OCI-LY1 (cell line): ENCODE measurements around the gene SLC22A23.

Experiments
- H2AFZ ChIP-seq: fragments of 200-600 bp; sonication (generic), shearing (Covaris generic); 2 replicates; pipeline ENCODE4 v1.6.0; 2014; ENCODE audit warnings: antibody characterized with exemption, mild to moderate bottlenecking, low read length
- H3F3A ChIP-seq: fragments of 200-600 bp; sonication (generic), shearing (Covaris generic); 2 replicates; pipeline ENCODE4 v1.6.0; 2014; ENCODE audit warnings: mild to moderate bottlenecking, antibody characterized with exemption, low read length, moderate library complexity; ENCODE audit not compliant: insufficient read depth
- H3K27ac ChIP-seq: fragments of 200-600 bp; sonication (generic); 2 replicates; pipeline ENCODE4 v1.5.1; 2014; ENCODE audit warnings: low read length, mixed run types, mild to moderate bottlenecking, low read depth; ENCODE audit not compliant: poor library complexity, severe bottlenecking
- H3K27me3 ChIP-seq: fragments of 200-600 bp; sonication (generic); 2 replicates; pipeline ENCODE4 v1.6.0; 2014; ENCODE audit warnings: antibody characterized with exemption, mild to moderate bottlenecking, low read length, moderate library complexity; ENCODE audit not compliant: insufficient read depth
- H3K36me3 ChIP-seq: fragments of 200-600 bp; sonication (generic); 2 replicates; pipeline ENCODE4 v1.6.1; 2014; ENCODE audit warnings: mild to moderate bottlenecking, antibody characterized with exemption, low read length, moderate library complexity, mixed read lengths; ENCODE audit not compliant: insufficient read depth
- H3K4me1 ChIP-seq: fragments of 200-600 bp; sonication (generic); 2 replicates; pipeline ENCODE4 v1.5.1; 2014; ENCODE audit warnings: mild to moderate bottlenecking, low read length, moderate library complexity; ENCODE audit not compliant: insufficient read depth, severe bottlenecking
- H3K4me2 ChIP-seq: fragments of 200-600 bp; sonication (generic), shearing (Covaris generic); 2 replicates; pipeline ENCODE4 v1.6.1; 2014; ENCODE audit warnings: low read length
- H3K4me3 ChIP-seq: fragments of 200-600 bp; sonication (generic); 2 replicates; pipeline ENCODE4 v1.5.1; 2014; ENCODE audit warnings: low read length, low read depth, mild to moderate bottlenecking, mixed read lengths; ENCODE audit not compliant: poor library complexity, severe bottlenecking
- H3K79me2 ChIP-seq: fragments of 200-600 bp; shearing (Covaris generic); 2 replicates; pipeline ENCODE4 v1.6.1; 2016; ENCODE audit warnings: mixed run types, low read length, mixed read lengths; ENCODE audit not compliant: insufficient read depth
- H3K9ac ChIP-seq: fragments of 200-600 bp; sonication (generic), shearing (Covaris generic); 2 replicates; pipeline ENCODE4 v1.6.1; 2014; ENCODE audit warnings: mild to moderate bottlenecking, low read length, mixed read lengths
- H3K9me2 ChIP-seq: fragments of 200-600 bp; sonication (generic), shearing (Covaris generic); 2 replicates; pipeline ENCODE4 v1.6.1; 2014; ENCODE audit warnings: low read depth, mild to moderate bottlenecking, low read length, mixed read lengths
- H3K9me3 ChIP-seq: fragments of 200-600 bp; shearing (Covaris generic); 2 replicates; pipeline ENCODE4 v1.6.1; 2014; ENCODE audit warnings: low read length, mixed read lengths
- H4K20me1 ChIP-seq: fragments of 200-600 bp; sonication (generic), shearing (Covaris generic); 2 replicates; pipeline ENCODE4 v1.6.0; 2016; ENCODE audit warnings: mild to moderate bottlenecking, low read length; ENCODE audit not compliant: insufficient read depth
- EZH2 ChIP-seq: fragments of 200-600 bp; sonication (generic), shearing (Covaris generic); IDR thresholded peaks from 2 replicates; pipeline ENCODE4 v1.8.0; 2017; ENCODE audit warnings: borderline replicate concordance, mixed run types, mild to moderate bottlenecking, antibody characterized with exemption, low read length, moderate library complexity, mixed read lengths
- TF ChIP-seq, protein P1 (sequence below): fragments of 200-600 bp; sonication (generic), shearing (Covaris generic); IDR thresholded peaks from 2 replicates; pipeline ENCODE4 v1.5.1; 2017; ENCODE audit warnings: mild to moderate bottlenecking, antibody characterized with exemption, low read length, moderate library complexity, mixed read lengths

SLC22A23 gene

DNA sequence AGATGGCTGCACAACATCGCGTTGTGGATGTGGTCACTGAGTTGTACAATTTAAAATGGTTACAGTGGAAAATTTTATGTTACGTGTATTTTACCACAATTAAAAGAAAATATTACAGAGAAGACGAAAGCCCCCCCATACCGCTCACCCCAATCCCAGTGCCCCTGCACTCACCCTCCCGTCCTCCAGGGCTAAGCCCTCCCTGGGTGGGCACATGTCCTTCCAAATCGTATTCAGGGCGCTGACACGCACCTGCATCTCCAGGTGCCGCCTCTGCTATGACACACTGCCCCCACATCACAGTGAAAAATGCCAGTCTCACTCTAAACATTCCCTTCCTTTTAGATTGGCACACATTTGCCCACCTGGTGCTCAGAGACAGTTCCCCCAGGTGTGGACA, 148.7 kb downstream of the SLC22A23 start:
- no peaks in the 10 kb centered on the region for H3F3A ChIP-seq
- no peak overlapping the region for H3K27ac ChIP-seq
- no peak overlapping the region for H3K4me2 ChIP-seq
- no peaks in the 10 kb centered on the region for H3K9me3 ChIP-seq
- TF ChIP-seq, protein P1, sequence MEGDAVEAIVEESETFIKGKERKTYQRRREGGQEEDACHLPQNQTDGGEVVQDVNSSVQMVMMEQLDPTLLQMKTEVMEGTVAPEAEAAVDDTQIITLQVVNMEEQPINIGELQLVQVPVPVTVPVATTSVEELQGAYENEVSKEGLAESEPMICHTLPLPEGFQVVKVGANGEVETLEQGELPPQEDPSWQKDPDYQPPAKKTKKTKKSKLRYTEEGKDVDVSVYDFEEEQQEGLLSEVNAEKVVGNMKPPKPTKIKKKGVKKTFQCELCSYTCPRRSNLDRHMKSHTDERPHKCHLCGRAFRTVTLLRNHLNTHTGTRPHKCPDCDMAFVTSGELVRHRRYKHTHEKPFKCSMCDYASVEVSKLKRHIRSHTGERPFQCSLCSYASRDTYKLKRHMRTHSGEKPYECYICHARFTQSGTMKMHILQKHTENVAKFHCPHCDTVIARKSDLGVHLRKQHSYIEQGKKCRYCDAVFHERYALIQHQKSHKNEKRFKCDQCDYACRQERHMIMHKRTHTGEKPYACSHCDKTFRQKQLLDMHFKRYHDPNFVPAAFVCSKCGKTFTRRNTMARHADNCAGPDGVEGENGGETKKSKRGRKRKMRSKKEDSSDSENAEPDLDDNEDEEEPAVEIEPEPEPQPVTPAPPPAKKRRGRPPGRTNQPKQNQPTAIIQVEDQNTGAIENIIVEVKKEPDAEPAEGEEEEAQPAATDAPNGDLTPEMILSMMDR = no peak
- no peak for TF ChIP-seq EZH2
- no peaks in the 10 kb centered on the region for H3K36me3 ChIP-seq
- H3K4me1 ChIP-seq = no peaks in the 10 kb centered on the region
- H3K9me2 ChIP-seq = no peaks in the 10 kb centered on the region
- no peak overlapping the region for H3K9ac ChIP-seq
- H4K20me1 ChIP-seq = no peaks in the 10 kb centered on the region
- H3K27me3 ChIP-seq = peaks cover 7% of the 10 kb centered on the region; the same call in 1 of the 2 replicates
- H2AFZ ChIP-seq = no peak overlapping the region
- no peaks in the 10 kb centered on the region for H3K79me2 ChIP-seq
- no peak overlapping the region for H3K4me3 ChIP-seq

GRCh38 chr6:3307436-3307835, 149.4 kb downstream of the SLC22A23 start:
- Histone ChIP-seq H2AFZ (no peak overlapping the region), H3K4me3 (no peak overlapping the region), H3K9me3 (no peaks in the 10 kb centered on the region), H3K79me2 (no peaks in the 10 kb centered on the region), H3K4me2 (no peak overlapping the region), H3K27ac (no peak overlapping the region), H3K9ac (no peak overlapping the region), H3F3A (no peaks in the 10 kb centered on the region), H3K27me3 (peaks cover 7% of the 10 kb centered on the region; the same call in 1 of the 2 replicates), H3K36me3 (no peaks in the 10 kb centered on the region), H4K20me1 (no peaks in the 10 kb centered on the region), H3K4me1 (no peaks in the 10 kb centered on the region), H3K9me2 (no peaks in the 10 kb centered on the region)
- TF ChIP-seq EZH2 = no peak
- TF ChIP-seq, protein P1 = no peak

DNA sequence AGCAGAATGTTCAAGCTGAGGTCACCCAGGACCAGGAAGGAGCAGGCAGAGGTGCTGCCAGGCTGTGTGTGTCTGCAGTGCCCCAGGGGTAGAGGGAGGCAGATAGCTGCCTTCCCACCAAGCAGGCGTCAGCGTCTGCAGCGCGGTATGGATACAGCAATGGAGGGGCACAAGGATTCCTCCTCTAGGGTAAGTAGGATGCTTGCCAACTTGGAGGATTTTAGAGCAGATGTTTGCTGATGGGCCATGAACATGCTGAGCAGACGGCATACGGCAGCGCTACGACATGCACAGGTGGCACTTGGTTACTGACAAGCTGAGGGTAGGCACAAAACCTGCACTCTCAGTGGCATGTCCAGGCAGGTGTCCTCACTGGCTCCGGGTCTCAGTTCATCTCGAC, 150.0 kb downstream of the SLC22A23 start:
- H2AFZ ChIP-seq = no peak overlapping the region
- H3K4me1 ChIP-seq = no peaks in the 10 kb centered on the region
- H3K36me3 ChIP-seq = no peaks in the 10 kb centered on the region
- no peak overlapping the region for H3K9ac ChIP-seq
- H3K9me2 ChIP-seq = no peaks in the 10 kb centered on the region
- H3K4me2 ChIP-seq = no peak overlapping the region
- H3F3A ChIP-seq = no peaks in the 10 kb centered on the region
- H3K27ac ChIP-seq = no peak overlapping the region
- no peaks in the 10 kb centered on the region for H3K79me2 ChIP-seq
- no peak overlapping the region for H3K4me3 ChIP-seq
- H3K9me3 ChIP-seq = no peaks in the 10 kb centered on the region
- H4K20me1 ChIP-seq = no peaks in the 10 kb centered on the region
- TF ChIP-seq, protein P1 = no peak
- TF ChIP-seq EZH2 = no peak
- peaks cover 7% of the 10 kb centered on the region; the same call in 1 of the 2 replicates for H3K27me3 ChIP-seq
